Stimulated activated naive CD8-positive, alpha-beta T cell treated with anti-CD3 and anti-CD28 coated beads, Interleukin-15, amount 100 ng/mL, for 72 hours (primary cell): Measurements from ENCODE around the gene GSTA1.
A peak's percentile ranks its signal among the peaks of the same experiment; 100 is the strongest.
"Not testable (repeated sequence)": the region's sequence is repeated elsewhere in the genome, so short reads cannot be mapped to it uniquely, and the experiment has no call there.

Experiments used
- ATAC-seq: fragments of 150-1000 bp; cut with Tn5 transposase; 2 replicates; pipeline ENCODE4 v1.10.0; 2021; ENCODE audit warnings: mild to moderate bottlenecking, moderate library complexity
- DNase-seq, 2 donors: peaks; one replicate each; pipeline ENCODE4 v3.0.0; 2021 to 2022
- H3K27ac Mint-ChIP-seq, 2 donors: one replicate each; pipeline ENCODE4 v1.8.0; 2022; ENCODE audit warnings: mild to moderate bottlenecking in 2 of 2, mixed read lengths in 2 of 2, moderate library complexity in 2 of 2
- H3K27me3 Mint-ChIP-seq: one replicate; pipeline ENCODE4 v1.8.0; 2022; ENCODE audit warnings: mixed read lengths
- H3K4me1 Mint-ChIP-seq: one replicate; pipeline ENCODE4 v1.8.0; 2022; ENCODE audit warnings: mild to moderate bottlenecking, mixed read lengths
- H3K4me3 Mint-ChIP-seq, 2 donors: one replicate each; pipeline ENCODE4 v1.8.0; 2022; ENCODE audit warnings: mild to moderate bottlenecking in 2 of 2, mixed read lengths in 2 of 2, moderate library complexity in 1 of 2
- H3K9me3 Mint-ChIP-seq, 2 donors: one replicate each; pipeline ENCODE4 v1.8.0; 2022; ENCODE audit warnings: mixed read lengths in 2 of 2

Gene GSTA1

GRCh38 chr6:52803668-52804255 is at the start of gene GSTA1:
Gene GSTA1, minus strand, starts transcription at chr6:52803816. Its CDS starts 4,549 bp downstream, at chr6:52799267.
- H3K27me3 Mint-ChIP-seq, result peaks cover 65% of the 10 kb centered on the region
- H3K27ac Mint-ChIP-seq, H3K4me1 Mint-ChIP-seq, DNase-seq, H3K4me3 Mint-ChIP-seq, H3K9me3 Mint-ChIP-seq, ATAC-seq: not testable (repeated sequence)

GRCh38 chr6:52849137-52849536 is 45.5 kb upstream of the GSTA1 start:
- peaks cover 31% of the 10 kb centered on the region for H3K27me3 Mint-ChIP-seq
- H3K4me3 Mint-ChIP-seq, result no peak overlapping the region
- ATAC-seq, result no peak
- no peak overlapping the region for H3K27ac Mint-ChIP-seq
- H3K4me1 Mint-ChIP-seq, result no peaks in the 10 kb centered on the region
- no peaks in the 10 kb centered on the region for H3K9me3 Mint-ChIP-seq
- no peak for DNase-seq

- Mint-ChIP-seq H3K27ac (no peak overlapping the region), H3K9me3 (no peaks in the 10 kb centered on the region), H3K4me1 (no peaks in the 10 kb centered on the region), H3K27me3 (peaks cover 15% of the 10 kb centered on the region), H3K4me3 (no peak overlapping the region)
- ATAC-seq, result no peak
- no peak for DNase-seq
Measured at GRCh38 chr6:52846002-52846401, 42.4 kb upstream of the GSTA1 start.

GRCh38 chr6:52843605-52844004 is 40.0 kb upstream of the GSTA1 start:
- no peak for ATAC-seq
- H3K4me3 Mint-ChIP-seq, result no peak overlapping the region
- peaks cover 15% of the 10 kb centered on the region for H3K27me3 Mint-ChIP-seq
- no peaks in the 10 kb centered on the region for H3K4me1 Mint-ChIP-seq
- DNase-seq, result no peak
- H3K27ac Mint-ChIP-seq, result no peak overlapping the region
- H3K9me3 Mint-ChIP-seq, result no peaks in the 10 kb centered on the region

- DNase-seq, result no peak
- H3K9me3 Mint-ChIP-seq, result no peaks in the 10 kb centered on the region
- H3K27me3 Mint-ChIP-seq, result peaks cover 30% of the 10 kb centered on the region
- H3K27ac Mint-ChIP-seq, result no peak within 1 kb of the TSS
- no peak within 1 kb of the TSS for H3K4me3 Mint-ChIP-seq
- no peaks in the 10 kb centered on the region for H3K4me1 Mint-ChIP-seq
- no peak for ATAC-seq
Measured at GRCh38 chr6:52840763-52841585, 37.4 kb upstream of the GSTA1 start, which contains the start of gene GSTA5. Gene GSTA5, minus strand, starts transcription at chr6:52840813.

GRCh38 chr6:52839124-52840055 is 35.8 kb upstream of the GSTA1 start:
- H3K4me1 Mint-ChIP-seq, result no peaks in the 10 kb centered on the region
- DNase-seq (peak; percentile 36 to 44), ATAC-seq (peak; percentile 67)
- H3K27ac Mint-ChIP-seq, result no peak overlapping the region
- H3K4me3 Mint-ChIP-seq, result no peak overlapping the region
- H3K27me3 Mint-ChIP-seq, result peaks cover 33% of the 10 kb centered on the region
- H3K9me3 Mint-ChIP-seq, result no peaks in the 10 kb centered on the region

- no peak overlapping the region for H3K4me3 Mint-ChIP-seq
- ATAC-seq (no peak), DNase-seq (no peak)
- H3K9me3 Mint-ChIP-seq, result no peaks in the 10 kb centered on the region
- no peaks in the 10 kb centered on the region for H3K4me1 Mint-ChIP-seq
- peaks cover 49% of the 10 kb centered on the region for H3K27me3 Mint-ChIP-seq
- H3K27ac Mint-ChIP-seq, result no peak overlapping the region
Measured at GRCh38 chr6:52834481-52834880, 30.9 kb upstream of the GSTA1 start.

- H3K27ac Mint-ChIP-seq, H3K4me3 Mint-ChIP-seq, H3K9me3 Mint-ChIP-seq, ATAC-seq, DNase-seq, H3K4me1 Mint-ChIP-seq: not testable (repeated sequence)
- H3K27me3 Mint-ChIP-seq, result peaks cover 30% of the 10 kb centered on the region
Measured at GRCh38 chr6:52830869-52831268, 27.3 kb upstream of the GSTA1 start.

- Mint-ChIP-seq H3K4me3 (no peak overlapping the region), H3K4me1 (no peaks in the 10 kb centered on the region), H3K27ac (no peak overlapping the region), H3K9me3 (peaks cover 0 to 5% of the 10 kb centered on the region in 2 donors), H3K27me3 (peaks cover 31% of the 10 kb centered on the region)
- DNase-seq (no peak), ATAC-seq (peak; percentile 65)
Measured at GRCh38 chr6:52829046-52829817, 25.6 kb upstream of the GSTA1 start.

GRCh38 chr6:52828621-52829020 is 25.0 kb upstream of the GSTA1 start:
- not testable (repeated sequence) for ATAC-seq, H3K27ac Mint-ChIP-seq, H3K9me3 Mint-ChIP-seq, DNase-seq, H3K4me1 Mint-ChIP-seq, H3K4me3 Mint-ChIP-seq
- H3K27me3 Mint-ChIP-seq, result peaks cover 30% of the 10 kb centered on the region

GRCh38 chr6:52827073-52827783 is 23.6 kb upstream of the GSTA1 start:
- not testable (repeated sequence) for DNase-seq, H3K27ac Mint-ChIP-seq, ATAC-seq, H3K4me1 Mint-ChIP-seq, H3K4me3 Mint-ChIP-seq
- H3K9me3 Mint-ChIP-seq, result peaks cover 0 to 12% of the 10 kb centered on the region in 2 donors
- peaks cover 19% of the 10 kb centered on the region for H3K27me3 Mint-ChIP-seq

GRCh38 chr6:52826513-52826912 is 22.9 kb upstream of the GSTA1 start:
- Mint-ChIP-seq H3K27ac (no peak overlapping the region), H3K4me3 (no peak overlapping the region), H3K27me3 (peaks cover 15% of the 10 kb centered on the region), H3K9me3 (peaks cover 0 to 14% of the 10 kb centered on the region in 2 donors), H3K4me1 (no peaks in the 10 kb centered on the region)
- DNase-seq, result no peak
- ATAC-seq, result no peak

GRCh38 chr6:52825900-52826459 is 22.4 kb upstream of the GSTA1 start:
- Mint-ChIP-seq H3K27me3 (peaks cover 15% of the 10 kb centered on the region), H3K9me3 (peaks cover 0 to 19% of the 10 kb centered on the region in 2 donors)
- H3K4me3 Mint-ChIP-seq, H3K27ac Mint-ChIP-seq, ATAC-seq, DNase-seq, H3K4me1 Mint-ChIP-seq: not testable (repeated sequence)

GRCh38 chr6:52825270-52825793 is 21.7 kb upstream of the GSTA1 start:
- H3K4me1 Mint-ChIP-seq, H3K27ac Mint-ChIP-seq, H3K4me3 Mint-ChIP-seq, DNase-seq, ATAC-seq: not testable (repeated sequence)
- Mint-ChIP-seq H3K27me3 (peaks cover 15% of the 10 kb centered on the region), H3K9me3 (peaks cover 0 to 26% of the 10 kb centered on the region in 2 donors)
